ENCODE data around the gene SORBS1. TPM values are rescaled to one million over a fixed set of nuclear protein-coding genes. Genes with fewer than 3 reads are reported as not detected.

SORBS1 gene
- total RNA-seq, 4 donors from 2014 or later = 21.5 to 65.8 (median 30.1) TPM

GRCh38 chr10:95579835-95580535 lies 18.8 kb upstream of the SORBS1 start:
- Histone ChIP-seq H3K9me3 (no peaks in the 10 kb centered on the region), H3K27ac (no peak overlapping the region), H3K27me3 (no peaks in the 10 kb centered on the region), H3K36me3 (no peaks in the 10 kb centered on the region), H3K4me3 (replicated peaks in 1 of 3) (no peak overlapping the region), H3K4me1 (no peaks in the 10 kb centered on the region)
- no peak for TF ChIP-seq POLR2A (IDR thresholded peaks at IDR 0.05)
- TF ChIP-seq, protein P1, sequence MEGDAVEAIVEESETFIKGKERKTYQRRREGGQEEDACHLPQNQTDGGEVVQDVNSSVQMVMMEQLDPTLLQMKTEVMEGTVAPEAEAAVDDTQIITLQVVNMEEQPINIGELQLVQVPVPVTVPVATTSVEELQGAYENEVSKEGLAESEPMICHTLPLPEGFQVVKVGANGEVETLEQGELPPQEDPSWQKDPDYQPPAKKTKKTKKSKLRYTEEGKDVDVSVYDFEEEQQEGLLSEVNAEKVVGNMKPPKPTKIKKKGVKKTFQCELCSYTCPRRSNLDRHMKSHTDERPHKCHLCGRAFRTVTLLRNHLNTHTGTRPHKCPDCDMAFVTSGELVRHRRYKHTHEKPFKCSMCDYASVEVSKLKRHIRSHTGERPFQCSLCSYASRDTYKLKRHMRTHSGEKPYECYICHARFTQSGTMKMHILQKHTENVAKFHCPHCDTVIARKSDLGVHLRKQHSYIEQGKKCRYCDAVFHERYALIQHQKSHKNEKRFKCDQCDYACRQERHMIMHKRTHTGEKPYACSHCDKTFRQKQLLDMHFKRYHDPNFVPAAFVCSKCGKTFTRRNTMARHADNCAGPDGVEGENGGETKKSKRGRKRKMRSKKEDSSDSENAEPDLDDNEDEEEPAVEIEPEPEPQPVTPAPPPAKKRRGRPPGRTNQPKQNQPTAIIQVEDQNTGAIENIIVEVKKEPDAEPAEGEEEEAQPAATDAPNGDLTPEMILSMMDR (IDR thresholded peaks at IDR 0.05) = no peak
- WGBS, 2 donors = 79 to 82% methylated on average over 2 of the region's 2 CpGs
- intact Hi-C loops (cut with DNase I) = no loop called here
- no peak for DNase-seq

- H3K27ac ChIP-seq = no peak overlapping the region
- no peak overlapping the region for H3K4me3 ChIP-seq (replicated peaks in 1 of 3)
- no peaks in the 10 kb centered on the region for H3K4me1 ChIP-seq
- no peak for TF ChIP-seq POLR2A (IDR thresholded peaks at IDR 0.05)
- TF ChIP-seq, protein P1 (IDR thresholded peaks at IDR 0.05) = no peak
- WGBS, 2 donors = 91 to 97% methylated on average over 1 of the region's 1 CpG
- no peaks in the 10 kb centered on the region for H3K36me3 ChIP-seq
- no peaks in the 10 kb centered on the region for H3K27me3 ChIP-seq
- intact Hi-C loops (cut with DNase I) = no loop called here
- no peaks in the 10 kb centered on the region for H3K9me3 ChIP-seq
- DNase-seq = no peak
Measured at GRCh38 chr10:95579292-95579691, 18.1 kb upstream of the SORBS1 start.

GRCh38 chr10:95578619-95579018 lies 17.4 kb upstream of the SORBS1 start:
- Histone ChIP-seq H3K27me3 (no peaks in the 10 kb centered on the region), H3K9me3 (no peaks in the 10 kb centered on the region), H3K27ac (no peak overlapping the region), H3K4me3 (replicated peaks in 1 of 3) (no peak overlapping the region), H3K4me1 (no peaks in the 10 kb centered on the region), H3K36me3 (no peaks in the 10 kb centered on the region)
- 82 to 86% methylated on average over 2 of the region's 2 CpGs for WGBS, 2 donors
- intact Hi-C loops (cut with DNase I) = no loop called here
- TF ChIP-seq, protein P1 (IDR thresholded peaks at IDR 0.05) = no peak
- no peak for TF ChIP-seq POLR2A (IDR thresholded peaks at IDR 0.05)
- DNase-seq = no peak

GRCh38 chr10:95574649-95575365 lies 13.6 kb upstream of the SORBS1 start:
- 63 to 82% methylated on average over 11 of the region's 11 CpGs for WGBS, 2 donors
- Histone ChIP-seq H3K4me1 (no peaks in the 10 kb centered on the region), H3K36me3 (no peaks in the 10 kb centered on the region), H3K27me3 (no peaks in the 10 kb centered on the region), H3K4me3 (replicated peaks in 1 of 3) (no peak overlapping the region), H3K27ac (no peak overlapping the region), H3K9me3 (no peaks in the 10 kb centered on the region)
- TF ChIP-seq, protein P1 (IDR thresholded peaks at IDR 0.05) = no peak
- TF ChIP-seq POLR2A (IDR thresholded peaks at IDR 0.05) = no peak
- intact Hi-C loops (cut with DNase I) = no loop called here
- no peak for DNase-seq

DNA sequence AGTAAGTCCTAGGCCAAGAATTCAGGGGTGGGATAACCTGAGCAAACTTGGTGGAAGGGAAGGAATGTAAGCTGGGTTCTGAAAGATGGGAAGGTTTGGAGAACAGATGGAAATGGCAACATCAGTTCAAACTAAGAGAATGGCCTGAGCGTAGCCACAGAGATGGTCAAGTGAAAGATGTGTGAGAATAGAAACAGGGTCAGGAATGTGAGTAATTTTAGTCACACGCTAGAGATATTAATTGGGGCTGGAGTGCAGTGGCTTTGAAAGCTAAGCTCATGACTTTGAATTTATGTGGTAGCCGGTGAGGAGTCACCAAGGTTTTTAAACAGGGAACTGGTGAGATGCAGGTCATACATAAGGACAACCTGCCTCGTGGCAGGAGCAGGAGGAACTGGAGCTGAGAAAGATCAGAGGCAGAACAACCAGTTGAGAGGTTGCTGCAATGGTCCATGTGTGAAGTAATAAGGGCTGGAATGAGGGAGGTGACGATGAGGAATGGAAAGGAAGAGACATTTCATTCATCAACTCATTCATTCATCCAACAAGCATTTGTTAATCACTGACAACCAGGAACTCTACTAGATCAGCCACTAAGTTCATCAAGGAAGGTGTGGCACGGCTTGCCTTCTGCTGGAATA lies 12.9 kb upstream of the SORBS1 start:
- intact Hi-C loops (cut with DNase I) = no loop called here
- Histone ChIP-seq H3K27me3 (no peaks in the 10 kb centered on the region), H3K27ac (no peak overlapping the region), H3K36me3 (no peaks in the 10 kb centered on the region), H3K9me3 (no peaks in the 10 kb centered on the region), H3K4me3 (replicated peaks in 1 of 3) (no peak overlapping the region), H3K4me1 (no peaks in the 10 kb centered on the region)
- TF ChIP-seq, protein P1 (IDR thresholded peaks at IDR 0.05) = no peak
- TF ChIP-seq POLR2A (IDR thresholded peaks at IDR 0.05) = no peak
- WGBS, 2 donors = 86 to 90% methylated on average over 6 of the region's 6 CpGs
- DNase-seq = no peak
